ENCODE data around the gene PEAR1.

DNA sequence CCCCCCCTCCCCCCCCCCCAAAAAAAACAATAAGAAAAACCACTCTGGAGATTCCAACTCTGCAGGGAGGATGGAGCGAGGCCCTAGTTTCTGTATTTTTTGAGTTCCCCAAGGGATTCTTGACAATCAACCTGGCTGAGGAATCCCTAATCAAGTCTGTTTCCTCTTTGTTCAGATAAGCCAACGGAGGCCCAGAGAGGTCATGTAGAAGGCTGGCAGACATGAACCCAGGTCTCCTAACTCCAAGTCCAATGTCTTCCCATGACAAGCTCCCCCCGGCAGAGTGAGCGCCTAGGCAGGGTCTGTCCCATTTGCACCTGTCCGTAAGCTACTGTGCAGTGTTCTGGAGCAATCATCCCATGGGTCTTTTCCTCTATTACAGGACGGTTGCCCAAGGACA lies 66.4 kb downstream of the PEAR1 start:
- TF ChIP-seq, protein P1, sequence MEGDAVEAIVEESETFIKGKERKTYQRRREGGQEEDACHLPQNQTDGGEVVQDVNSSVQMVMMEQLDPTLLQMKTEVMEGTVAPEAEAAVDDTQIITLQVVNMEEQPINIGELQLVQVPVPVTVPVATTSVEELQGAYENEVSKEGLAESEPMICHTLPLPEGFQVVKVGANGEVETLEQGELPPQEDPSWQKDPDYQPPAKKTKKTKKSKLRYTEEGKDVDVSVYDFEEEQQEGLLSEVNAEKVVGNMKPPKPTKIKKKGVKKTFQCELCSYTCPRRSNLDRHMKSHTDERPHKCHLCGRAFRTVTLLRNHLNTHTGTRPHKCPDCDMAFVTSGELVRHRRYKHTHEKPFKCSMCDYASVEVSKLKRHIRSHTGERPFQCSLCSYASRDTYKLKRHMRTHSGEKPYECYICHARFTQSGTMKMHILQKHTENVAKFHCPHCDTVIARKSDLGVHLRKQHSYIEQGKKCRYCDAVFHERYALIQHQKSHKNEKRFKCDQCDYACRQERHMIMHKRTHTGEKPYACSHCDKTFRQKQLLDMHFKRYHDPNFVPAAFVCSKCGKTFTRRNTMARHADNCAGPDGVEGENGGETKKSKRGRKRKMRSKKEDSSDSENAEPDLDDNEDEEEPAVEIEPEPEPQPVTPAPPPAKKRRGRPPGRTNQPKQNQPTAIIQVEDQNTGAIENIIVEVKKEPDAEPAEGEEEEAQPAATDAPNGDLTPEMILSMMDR (IDR thresholded peaks at IDR 0.05; ENCODE audit: low read depth, low read length): no peak
- no peak for TF ChIP-seq MYC (IDR thresholded peaks at IDR 0.05; ENCODE audit: low read depth, low read length)

Data from NB4 (cell line).